Peyer's patch (tissue), 4 donors: ENCODE results near the gene FANCI.

ENCODE experiments used
- CTCF ChIP-seq, 6 experiments: fragments of 450-650 bp in 4 of 6; fragments of 200-600 bp in 2 of 6; sonication (generic) in 1 of 6; IDR thresholded peaks; one replicate each; pipeline ENCODE4 v1.5.1; 2017 to 2019; ENCODE audit warnings: antibody characterized with exemption in 6 of 6, mild to moderate bottlenecking in 3 of 6, moderate library complexity in 1 of 6
- POLR2A ChIP-seq, 2 donors: fragments of 450-650 bp; IDR thresholded peaks; one replicate each; pipeline ENCODE4 v1.5.1; 2017; ENCODE audit warnings: antibody characterized with exemption in 2 of 2, mild to moderate bottlenecking in 2 of 2, moderate library complexity in 2 of 2

GRCh38 chr15:89248584-89248983 lies 4.8 kb downstream of the FANCI start:
- TF ChIP-seq POLR2A (IDR thresholded peaks at IDR 0.05) (no peak), CTCF (IDR thresholded peaks at IDR 0.05) (no peak)
